Suprapubic skin (tissue), 4 donors: ENCODE data around the gene COLEC11.

Experiments
- EP300 ChIP-seq: sonication (generic); formaldehyde crosslinking; IDR thresholded peaks from one replicate; pipeline ENCODE4 v1.6.1; 2017; ENCODE audit warnings: antibody characterized with exemption
- POLR2A ChIP-seq, 2 donors: fragments of 450-650 bp; IDR thresholded peaks; one replicate each; pipeline ENCODE4 v1.6.1; 2017; ENCODE audit warnings: antibody characterized with exemption in 2 of 2, mild to moderate bottlenecking in 2 of 2, moderate library complexity in 2 of 2
- POLR2AphosphoS5 ChIP-seq, 3 donors: sonication (generic); formaldehyde crosslinking; IDR thresholded peaks; one replicate each; pipeline ENCODE4 v1.6.1; 2017; ENCODE audit warnings: antibody characterized with exemption in 3 of 3
- TF ChIP-seq, protein P1 (sequence below), 2 donors: fragments of 200-600 bp in 1 of 2; fragments of 450-650 bp in 1 of 2; sonication (generic) in 1 of 2; IDR thresholded peaks; one replicate each; pipeline ENCODE4 v1.5.1; 2016 to 2019; ENCODE audit warnings: antibody characterized with exemption in 2 of 2, mild to moderate bottlenecking in 1 of 2, moderate library complexity in 1 of 2

GRCh38 chr2:3657881-3658280 is 63.0 kb downstream of the COLEC11 start, which contains the start of gene ALLC:
- TF ChIP-seq, protein P1, sequence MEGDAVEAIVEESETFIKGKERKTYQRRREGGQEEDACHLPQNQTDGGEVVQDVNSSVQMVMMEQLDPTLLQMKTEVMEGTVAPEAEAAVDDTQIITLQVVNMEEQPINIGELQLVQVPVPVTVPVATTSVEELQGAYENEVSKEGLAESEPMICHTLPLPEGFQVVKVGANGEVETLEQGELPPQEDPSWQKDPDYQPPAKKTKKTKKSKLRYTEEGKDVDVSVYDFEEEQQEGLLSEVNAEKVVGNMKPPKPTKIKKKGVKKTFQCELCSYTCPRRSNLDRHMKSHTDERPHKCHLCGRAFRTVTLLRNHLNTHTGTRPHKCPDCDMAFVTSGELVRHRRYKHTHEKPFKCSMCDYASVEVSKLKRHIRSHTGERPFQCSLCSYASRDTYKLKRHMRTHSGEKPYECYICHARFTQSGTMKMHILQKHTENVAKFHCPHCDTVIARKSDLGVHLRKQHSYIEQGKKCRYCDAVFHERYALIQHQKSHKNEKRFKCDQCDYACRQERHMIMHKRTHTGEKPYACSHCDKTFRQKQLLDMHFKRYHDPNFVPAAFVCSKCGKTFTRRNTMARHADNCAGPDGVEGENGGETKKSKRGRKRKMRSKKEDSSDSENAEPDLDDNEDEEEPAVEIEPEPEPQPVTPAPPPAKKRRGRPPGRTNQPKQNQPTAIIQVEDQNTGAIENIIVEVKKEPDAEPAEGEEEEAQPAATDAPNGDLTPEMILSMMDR (IDR thresholded peaks at IDR 0.05), result no peak
- TF ChIP-seq POLR2AphosphoS5 (IDR thresholded peaks at IDR 0.05), result no peak
- TF ChIP-seq POLR2A (IDR thresholded peaks at IDR 0.05), result no peak
- no peak for TF ChIP-seq EP300
